Prostate gland (tissue), 2 donors: ENCODE data around the gene MCRIP2. TPM values are rescaled to one million over a fixed set of nuclear protein-coding genes. Genes with fewer than 3 reads are reported as not detected.

Experiments
- DNase-seq: peaks from one replicate; pipeline ENCODE4 v3.0.0-alpha.2; 2019; ENCODE audit warnings: low spot score
- H3K27ac ChIP-seq, 2 donors: fragments of 200-600 bp; sonication (generic); 2 replicates each; pipeline ENCODE4 v1.5.1; 2017 to 2019
- H3K27me3 ChIP-seq: fragments of 200-600 bp; sonication (generic); replicated peaks from 2 replicates; pipeline ENCODE4 v1.5.1; 2019; ENCODE audit not compliant: insufficient read depth
- H3K36me3 ChIP-seq, 2 donors: fragments of 200-600 bp; sonication (generic); 1 replicate in 1 of 2; 2 replicates in 1 of 2; pipeline versions ENCODE4 v1.5.1 to v1.8.1; 2017 to 2019
- H3K4me1 ChIP-seq: fragments of 200-600 bp; sonication (generic); replicated peaks from 2 replicates; pipeline ENCODE4 v1.5.1; 2019
- H3K4me3 ChIP-seq, 2 donors: fragments of 200-600 bp; sonication (generic); 2 replicates each; pipeline ENCODE4 v1.5.1; 2017 to 2019
- H3K9me3 ChIP-seq: fragments of 200-600 bp; sonication (generic); 2 replicates; pipeline ENCODE4 v1.5.1; 2017
- POLR2A ChIP-seq: fragments of 450-650 bp; IDR thresholded peaks from one replicate; pipeline ENCODE4 v1.6.1; 2016; ENCODE audit warnings: antibody characterized with exemption, mild to moderate bottlenecking
- POLR2AphosphoS5 ChIP-seq: sonication (generic); formaldehyde crosslinking; IDR thresholded peaks from one replicate; pipeline ENCODE4 v1.6.1; 2017; ENCODE audit warnings: antibody characterized with exemption
- WGBS: methylation state at CpG from one replicate; pipeline ENCODE4 v1.1.5; 2018; 5-methylcytosine and 5-hydroxymethylcytosine counted together
- intact Hi-C: fragments of 100-400 bp; cut with DNase I; formaldehyde crosslinking; loops from one replicate; pipeline ENCODE4 v1.14.2; 2022
- total RNA-seq, 2 donors: library from RNA; depleted of rRNA; stranded (reverse); fragments of >200 nt; gene quantifications; one replicate each; pipeline ENCODE4 v1.1.0, GENCODE V29; 2016
- TF ChIP-seq, protein P1 (sequence below), 4 experiments: fragments of 200-600 bp in 2 of 4; fragments of 450-650 bp in 2 of 4; sonication (generic) in 2 of 4; IDR thresholded peaks; 1 replicate in 3 of 4; 2 replicates in 1 of 4; pipeline ENCODE4 v1.5.1; 2016 to 2019; ENCODE audit warnings: antibody characterized with exemption in 4 of 4, mild to moderate bottlenecking in 2 of 4, moderate library complexity in 2 of 4

Gene MCRIP2
- total RNA-seq, 2 donors from 2014 or later: 59.5 to 61.6 TPM

DNA sequence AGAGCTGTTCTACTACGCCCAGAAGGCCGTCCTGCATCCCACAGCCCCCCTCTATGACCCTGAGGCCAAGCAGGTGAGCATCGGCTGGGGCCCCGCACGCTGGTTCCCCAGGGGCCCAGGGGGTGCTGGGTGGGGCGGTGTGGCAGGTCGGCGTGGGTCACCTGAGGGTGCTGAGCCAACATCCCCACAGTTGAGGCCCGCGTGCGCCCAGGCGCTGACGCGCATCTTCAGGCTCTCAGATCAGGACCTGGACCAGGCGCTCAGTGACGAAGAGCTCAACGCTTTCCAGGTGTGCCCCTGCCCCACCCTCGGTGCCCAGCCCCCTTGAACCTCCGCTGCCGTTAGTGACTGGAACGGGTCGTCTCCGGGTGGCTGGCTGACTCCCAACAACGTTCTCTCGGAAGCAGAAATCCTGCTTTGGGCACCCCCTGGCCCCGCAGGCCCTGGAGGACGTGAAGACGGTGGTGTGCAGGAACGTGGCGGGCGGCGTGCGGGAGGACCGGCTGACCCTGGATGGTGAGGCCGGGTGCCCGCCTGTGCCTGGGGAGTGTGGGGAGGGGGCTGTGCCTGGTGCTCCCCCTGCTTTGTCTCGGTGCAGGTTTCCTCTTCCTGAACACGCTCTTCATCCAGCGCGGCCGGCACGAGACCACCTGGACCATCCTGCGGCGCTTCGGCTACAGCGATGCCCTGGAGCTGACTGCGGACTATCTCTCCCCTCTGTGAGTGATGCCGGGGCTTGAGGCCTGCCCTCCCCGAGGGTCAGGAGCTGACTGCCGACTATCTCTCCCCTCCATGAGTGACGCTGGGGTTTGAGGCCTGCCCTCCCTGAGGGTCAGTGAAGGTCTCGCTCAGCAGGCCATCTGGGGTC lies 29.1 kb downstream of the MCRIP2 start:
- H3K4me1 ChIP-seq: peaks cover 7% of the 10 kb centered on the region
- no peaks in the 10 kb centered on the region for H3K9me3 ChIP-seq
- no peaks in the 10 kb centered on the region for H3K27me3 ChIP-seq
- DNase-seq: no peak
- no peak overlapping the region for H3K27ac ChIP-seq
- intact Hi-C loops: no loop called here
- WGBS: 91% methylated on average over 50 of the region's 52 CpGs
- H3K36me3 ChIP-seq: peaks cover 17 to 37% of the 10 kb centered on the region in 2 donors
- H3K4me3 ChIP-seq: no peak overlapping the region
- TF ChIP-seq, protein P1, sequence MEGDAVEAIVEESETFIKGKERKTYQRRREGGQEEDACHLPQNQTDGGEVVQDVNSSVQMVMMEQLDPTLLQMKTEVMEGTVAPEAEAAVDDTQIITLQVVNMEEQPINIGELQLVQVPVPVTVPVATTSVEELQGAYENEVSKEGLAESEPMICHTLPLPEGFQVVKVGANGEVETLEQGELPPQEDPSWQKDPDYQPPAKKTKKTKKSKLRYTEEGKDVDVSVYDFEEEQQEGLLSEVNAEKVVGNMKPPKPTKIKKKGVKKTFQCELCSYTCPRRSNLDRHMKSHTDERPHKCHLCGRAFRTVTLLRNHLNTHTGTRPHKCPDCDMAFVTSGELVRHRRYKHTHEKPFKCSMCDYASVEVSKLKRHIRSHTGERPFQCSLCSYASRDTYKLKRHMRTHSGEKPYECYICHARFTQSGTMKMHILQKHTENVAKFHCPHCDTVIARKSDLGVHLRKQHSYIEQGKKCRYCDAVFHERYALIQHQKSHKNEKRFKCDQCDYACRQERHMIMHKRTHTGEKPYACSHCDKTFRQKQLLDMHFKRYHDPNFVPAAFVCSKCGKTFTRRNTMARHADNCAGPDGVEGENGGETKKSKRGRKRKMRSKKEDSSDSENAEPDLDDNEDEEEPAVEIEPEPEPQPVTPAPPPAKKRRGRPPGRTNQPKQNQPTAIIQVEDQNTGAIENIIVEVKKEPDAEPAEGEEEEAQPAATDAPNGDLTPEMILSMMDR (IDR thresholded peaks at IDR 0.05): no peak
- TF ChIP-seq POLR2AphosphoS5: no peak
- TF ChIP-seq POLR2A: no peak

GRCh38 chr16:671353-672131 lies 29.9 kb downstream of the MCRIP2 start:
- Histone ChIP-seq H3K36me3 (peaks cover 17 to 37% of the 10 kb centered on the region in 2 donors), H3K27ac (no peak overlapping the region), H3K27me3 (no peaks in the 10 kb centered on the region), H3K4me1 (peaks cover 7% of the 10 kb centered on the region), H3K9me3 (no peaks in the 10 kb centered on the region), H3K4me3 (no peak overlapping the region)
- WGBS: 81% methylated on average over 35 of the region's 40 CpGs
- DNase-seq: no peak
- TF ChIP-seq, protein P1 (IDR thresholded peaks at IDR 0.05): no peak
- TF ChIP-seq POLR2AphosphoS5 (no peak), POLR2A (no peak)
- intact Hi-C loops: no loop called here

DNA sequence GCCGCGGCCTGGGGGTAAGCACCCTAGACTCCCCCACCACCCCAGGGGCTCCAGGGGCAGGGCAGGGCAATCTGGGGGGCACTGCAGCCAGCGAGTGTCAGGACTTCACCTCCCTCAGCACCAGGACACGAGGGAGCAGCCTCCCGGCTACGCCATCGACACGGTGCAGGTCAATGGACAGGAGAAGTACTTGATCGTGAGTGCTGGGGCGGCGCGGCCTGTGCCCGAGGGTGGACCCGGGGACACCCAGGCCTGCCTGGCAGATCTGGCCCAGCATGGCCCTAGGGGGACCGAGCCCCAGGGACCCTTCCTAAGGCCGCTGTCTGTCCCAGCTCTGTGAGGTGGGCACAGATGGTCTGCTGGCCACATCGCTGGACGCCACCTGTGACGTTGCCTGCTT lies 30.7 kb downstream of the MCRIP2 start:
- 89% methylated on average over 16 of the region's 19 CpGs for WGBS
- TF ChIP-seq, protein P1 (IDR thresholded peaks at IDR 0.05): no peak
- TF ChIP-seq POLR2A: no peak
- Histone ChIP-seq H3K9me3 (no peaks in the 10 kb centered on the region), H3K27ac (no peak overlapping the region), H3K4me3 (no peak overlapping the region), H3K4me1 (peaks cover 7% of the 10 kb centered on the region), H3K27me3 (no peaks in the 10 kb centered on the region), H3K36me3 (peaks cover 17 to 37% of the 10 kb centered on the region in 2 donors)
- intact Hi-C loops: no loop called here
- no peak for DNase-seq

- H3K9me3 ChIP-seq: no peaks in the 10 kb centered on the region
- intact Hi-C loops: no loop called here
- peaks cover 7% of the 10 kb centered on the region for H3K4me1 ChIP-seq
- H3K27ac ChIP-seq: no peak overlapping the region
- no peak for TF ChIP-seq POLR2AphosphoS5
- TF ChIP-seq, protein P1 (IDR thresholded peaks at IDR 0.05): no peak
- no peak for TF ChIP-seq POLR2A
- DNase-seq: no peak
- WGBS: 90% methylated on average over 21 of the region's 21 CpGs
- no peaks in the 10 kb centered on the region for H3K27me3 ChIP-seq
- no peak overlapping the region for H3K4me3 ChIP-seq
- peaks cover 17 to 37% of the 10 kb centered on the region in 2 donors for H3K36me3 ChIP-seq
Observed at GRCh38 chr16:672851-673250, 31.2 kb downstream of the MCRIP2 start.
